Upper lobe of left lung (tissue), 6 donors: Measurements from ENCODE around the gene ADGRG1. TPM values are rescaled to one million over a fixed set of nuclear protein-coding genes. Genes with fewer than 3 reads are reported as not detected.
A peak's percentile ranks its signal among the peaks of the same experiment; 100 is the strongest.

Experiments used
- ATAC-seq, 2 donors: fragments of 200-7000 bp; cut with Tn5 transposase; one replicate each; pipeline ENCODE4 v1.9.1; 2022; ENCODE audit warnings: mild to moderate bottlenecking in 2 of 2, moderate library complexity in 2 of 2; ENCODE audit not compliant: low FRiP score in 2 of 2
- DNase-seq, 2 donors: peaks; one replicate each; pipeline ENCODE4 v3.0.0-alpha.2; 2019 to 2020
- H3K27ac ChIP-seq, 4 donors: fragments of 200-600 bp; sonication (generic); one replicate each; pipeline ENCODE4 v1.5.1; 2016 to 2019
- H3K27me3 ChIP-seq, 4 donors: fragments of 200-600 bp; sonication (generic); one replicate each; pipeline ENCODE4 v1.5.1; 2017 to 2019
- H3K36me3 ChIP-seq, 4 donors: fragments of 200-600 bp; sonication (generic); one replicate each; pipeline ENCODE4 v1.5.1; 2016 to 2019
- H3K4me1 ChIP-seq, 4 donors: fragments of 200-600 bp; sonication (generic); one replicate each; pipeline ENCODE4 v1.5.1; 2018 to 2019
- H3K4me3 ChIP-seq, 4 donors: fragments of 200-600 bp; sonication (generic); one replicate each; pipeline ENCODE4 v1.5.1; 2017 to 2019; ENCODE audit warnings: mild to moderate bottlenecking in 2 of 4, moderate library complexity in 1 of 4
- H3K9me3 ChIP-seq, 4 donors: fragments of 200-600 bp; sonication (generic); one replicate each; pipeline ENCODE4 v1.5.1; 2018 to 2019
- CTCF ChIP-seq, 6 experiments: fragments of 450-650 bp in 4 of 6; fragments of 200-600 bp in 2 of 6; sonication (generic) in 2 of 6; IDR thresholded peaks; one replicate each; pipeline ENCODE4 v1.5.1; 2016 to 2019; ENCODE audit warnings: antibody characterized with exemption in 6 of 6
- EP300 ChIP-seq, 4 donors: sonication (generic); formaldehyde crosslinking; IDR thresholded peaks; one replicate each; pipeline ENCODE4 v1.5.1; 2017; ENCODE audit warnings: antibody characterized with exemption in 4 of 4, control low read depth in 2 of 4
- POLR2A ChIP-seq, 4 donors: fragments of 450-650 bp; IDR thresholded peaks; one replicate each; pipeline ENCODE4 v1.5.1; 2016 to 2017; ENCODE audit warnings: antibody characterized with exemption in 4 of 4, mild to moderate bottlenecking in 2 of 4
- POLR2AphosphoS5 ChIP-seq, 2 donors: sonication (generic); formaldehyde crosslinking; IDR thresholded peaks; one replicate each; pipeline ENCODE4 v1.5.1; 2017; ENCODE audit warnings: antibody characterized with exemption in 2 of 2
- WGBS, 2 donors: methylation state at CpG; one replicate each; pipeline ENCODE4 v1.1.5; 2017 to 2018; 5-methylcytosine and 5-hydroxymethylcytosine counted together
- total RNA-seq, 6 donors: library from RNA; depleted of rRNA in 4 of 6; stranded (reverse); fragments of >200 nt in 4 of 6; gene quantifications; one replicate each; pipeline versions ENCODE4 v1.1.0 to v1.2.1, GENCODE V29; 2016 to 2021
- donor health status: DM: no; HTN: no; CAD: no; lungs with moderate emphysema.
- donor health status: DM: no; HTN: yes; CAD: no; lungs with severe emphysema.

The ADGRG1 gene
- total RNA-seq, 6 donors from 2014 or later = 34.6 to 89.3 (median 40.4) TPM

- H3K9me3 ChIP-seq = no peaks in the 10 kb centered on the region
Observed at GRCh38 chr16:57648125-57648524, 19.7 kb downstream of the ADGRG1 start.

GRCh38 chr16:57648581-57649442 lies 20.4 kb downstream of the ADGRG1 start:
- peak overlapping the region; percentile 16 to 86 (median 80) for H3K27ac ChIP-seq
- H3K36me3 ChIP-seq = peaks cover 0 to 45% (median 20%) of the 10 kb centered on the region in 4 donors
- peak; percentile 86 to 91 for ATAC-seq
- TF ChIP-seq POLR2AphosphoS5 (IDR thresholded peaks at IDR 0.05) (peak in 1 of 2 donors; percentile 42), EP300 (IDR thresholded peaks at IDR 0.05) (no peak), POLR2A (IDR thresholded peaks at IDR 0.05) (no peak), CTCF (IDR thresholded peaks at IDR 0.05) (peak; percentile 99 to 100 (median 100))
- no peaks in the 10 kb centered on the region for H3K9me3 ChIP-seq
- H3K27me3 ChIP-seq = no peaks in the 10 kb centered on the region
- WGBS, 2 donors = 44 to 91% methylated on average over 9 to 18 of the region's 18 CpGs
- peaks cover 26 to 44% (median 35%) of the 10 kb centered on the region in 4 donors for H3K4me1 ChIP-seq
- DNase-seq = peak in 1 of 2 donors; percentile 90
- no peak overlapping the region for H3K4me3 ChIP-seq

More at GRCh38 chr16:57648125-57648524, 19.7 kb downstream of the ADGRG1 start:
- H3K27ac ChIP-seq = peak overlapping the region; percentile 78 to 86 (median 80)
- H3K27me3 ChIP-seq = no peaks in the 10 kb centered on the region
- peaks cover 0 to 42% (median 19%) of the 10 kb centered on the region in 4 donors for H3K36me3 ChIP-seq
- ATAC-seq (no peak), DNase-seq (no peak)
- 62 to 66% methylated on average over 5 of the region's 5 CpGs for WGBS, 2 donors
- H3K4me1 ChIP-seq = peaks cover 33 to 50% (median 41%) of the 10 kb centered on the region in 4 donors
- no peak for TF ChIP-seq POLR2A (IDR thresholded peaks at IDR 0.05)
- TF ChIP-seq CTCF (IDR thresholded peaks at IDR 0.05) = no peak
- TF ChIP-seq EP300 (IDR thresholded peaks at IDR 0.05) = no peak
- no peak for TF ChIP-seq POLR2AphosphoS5 (IDR thresholded peaks at IDR 0.05)
- no peak overlapping the region for H3K4me3 ChIP-seq

GRCh38 chr16:57649443-57649751 lies 21.0 kb downstream of the ADGRG1 start:
- Histone ChIP-seq H3K36me3 (peaks cover 0 to 46% (median 22%) of the 10 kb centered on the region in 4 donors), H3K9me3 (no peaks in the 10 kb centered on the region), H3K4me1 (peaks cover 25 to 41% (median 31%) of the 10 kb centered on the region in 4 donors), H3K27me3 (no peaks in the 10 kb centered on the region), H3K4me3 (no peak overlapping the region), H3K27ac (peak overlapping the region in 1 of 4 donors; percentile 27)
- TF ChIP-seq POLR2A (IDR thresholded peaks at IDR 0.05) = no peak
- no peak for TF ChIP-seq EP300 (IDR thresholded peaks at IDR 0.05)
- TF ChIP-seq POLR2AphosphoS5 (IDR thresholded peaks at IDR 0.05) = no peak
- no peak for TF ChIP-seq CTCF (IDR thresholded peaks at IDR 0.05)
- ATAC-seq = no peak
- DNase-seq = no peak
- 65 to 76% methylated on average over 5 to 6 of the region's 6 CpGs for WGBS, 2 donors

- DNase-seq (no peak), ATAC-seq (no peak)
- no peaks in the 10 kb centered on the region for H3K27me3 ChIP-seq
- peaks cover 0 to 44% (median 23%) of the 10 kb centered on the region in 4 donors for H3K36me3 ChIP-seq
- TF ChIP-seq CTCF (IDR thresholded peaks at IDR 0.05) (no peak), POLR2AphosphoS5 (IDR thresholded peaks at IDR 0.05) (no peak), POLR2A (IDR thresholded peaks at IDR 0.05) (no peak), EP300 (IDR thresholded peaks at IDR 0.05) (no peak)
- no peak overlapping the region for H3K4me3 ChIP-seq
- no peaks in the 10 kb centered on the region for H3K9me3 ChIP-seq
- H3K4me1 ChIP-seq = peaks cover 25 to 41% (median 30%) of the 10 kb centered on the region in 4 donors
- H3K27ac ChIP-seq = no peak overlapping the region
- WGBS, 2 donors = 85 to 88% methylated on average over 7 of the region's 7 CpGs
Observed at GRCh38 chr16:57649846-57650245, 21.4 kb downstream of the ADGRG1 start.
